ENCODE results near the gene DLX3.

DNA sequence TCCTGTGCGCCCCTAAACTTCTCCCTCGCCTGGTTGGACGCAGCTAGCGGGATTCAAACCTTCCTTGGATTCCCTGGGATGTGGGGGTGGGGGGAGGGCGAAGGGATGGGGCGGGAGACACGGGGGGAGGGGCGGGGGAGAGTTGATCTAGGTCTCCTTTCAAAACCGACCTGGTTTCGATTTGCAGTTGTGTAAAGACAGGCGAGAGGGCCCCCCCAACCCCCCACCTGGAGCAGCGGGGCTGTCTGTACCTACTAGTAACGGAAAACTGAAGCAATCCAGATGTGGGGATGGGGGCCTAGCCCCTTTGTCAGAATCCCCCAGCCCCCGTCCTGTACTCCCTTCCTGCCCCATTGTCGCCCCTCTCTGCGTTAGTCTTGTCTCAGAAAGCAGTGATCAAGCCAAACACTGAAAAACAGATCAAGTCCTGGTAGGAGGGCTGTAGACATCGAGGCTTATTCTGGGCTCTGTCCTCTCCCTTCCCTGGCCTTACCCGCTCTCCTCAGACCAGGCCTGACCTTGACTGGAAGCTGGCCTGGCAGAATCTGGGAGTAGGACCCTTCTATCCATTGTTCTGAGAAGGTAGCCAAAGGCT is 25.1 kb downstream of the DLX3 start:
- no peak for TF ChIP-seq ZNF425 (CRISPR knock-in tag; conservative IDR thresholded peaks at IDR 0.05)
- no peak for TF ChIP-seq ATF1 (CRISPR knock-in tag; IDR thresholded peaks at IDR 0.05)

Measured in WTC11 (cell line).